K562 (cell line): ENCODE measurements around the gene CREB3L2. TPM values are rescaled to one million over a fixed set of nuclear protein-coding genes. Genes with fewer than 3 reads are reported as not detected.

Experiments
- BMI1 ChIP-seq: fragments of 150-350 bp; IDR thresholded peaks from 2 replicates; pipeline ENCODE4 v1.6.1; 2014; ENCODE audit warnings: low read length
- GATAD2A ChIP-seq: fragments of 450-650 bp; IDR thresholded peaks from 2 replicates; pipeline ENCODE4 v1.6.1; 2017
- HDAC2 ChIP-seq: fragments of 450-650 bp; IDR thresholded peaks from 2 replicates; pipeline ENCODE4 v1.6.1; 2016; ENCODE audit warnings: mild to moderate bottlenecking
- KAT8 ChIP-seq: fragments of 450-650 bp; IDR thresholded peaks from 2 replicates; pipeline ENCODE4 v1.6.1; 2016; ENCODE audit warnings: low read depth, mild to moderate bottlenecking
- LCOR ChIP-seq: sonication (generic); formaldehyde crosslinking; IDR thresholded peaks from 2 replicates; pipeline ENCODE4 v1.8.0; 2022; ENCODE audit warnings: mild to moderate bottlenecking, missing genetic modification reagents
- MYC ChIP-seq, 2 experiments: fragments of 250-450 bp in 1 of 2; sonication (Bioruptor Pico) in 1 of 2; IDR thresholded peaks; 2 replicates each; pipeline versions ENCODE4 v1.5.1 to v1.6.1; 2012 to 2021; ENCODE audit warnings: low read depth in 2 of 2, borderline replicate concordance in 1 of 2, improper control_type of control experiment in 1 of 2, low read length in 1 of 2, mild to moderate bottlenecking in 1 of 2, moderate library complexity in 1 of 2
- NR1H2 ChIP-seq: sonication (generic); formaldehyde crosslinking; IDR thresholded peaks from 2 replicates; pipeline ENCODE4 v1.4.0; 2020; ENCODE audit warnings: mild to moderate bottlenecking, missing genetic modification reagents
- NR4A1 ChIP-seq, 2 experiments: fragments of 250-450 bp in 1 of 2; fragments of 450-650 bp in 1 of 2; sonication (Bioruptor Pico) in 1 of 2; IDR thresholded peaks; 2 replicates each; pipeline versions ENCODE4 v1.4.0 to v1.6.1; 2016 to 2020; ENCODE audit warnings: mild to moderate bottlenecking in 2 of 2, missing compliant biosample characterization in 1 of 2, missing genetic modification characterization in 1 of 2, moderate library complexity in 1 of 2
- PTTG1 ChIP-seq: fragments of 450-650 bp; IDR thresholded peaks from 2 replicates; pipeline ENCODE4 v1.6.1; 2016; ENCODE audit warnings: low read depth, mild to moderate bottlenecking, missing genetic modification characterization, missing compliant biosample characterization
- PYGO2 ChIP-seq: fragments of 450-650 bp; IDR thresholded peaks from 2 replicates; pipeline ENCODE4 v1.6.1; 2016; ENCODE audit warnings: mild to moderate bottlenecking, missing genetic modification characterization, moderate library complexity, missing compliant biosample characterization
- SETDB1 ChIP-seq: IDR thresholded peaks from one replicate; pipeline ENCODE4 v1.6.1; 2012; ENCODE audit warnings: low read length, control low read depth, inconsistent platforms
- SMARCB1 ChIP-seq: IDR thresholded peaks from 2 replicates; pipeline ENCODE4 v1.6.1; 2011; ENCODE audit warnings: improper control_type of control experiment, low read depth; ENCODE audit not compliant: insufficient read length
- TOE1 ChIP-seq, 2 experiments: fragments of 450-650 bp in 1 of 2; sonication (generic) in 1 of 2; formaldehyde crosslinking in 1 of 2; IDR thresholded peaks; 2 replicates each; pipeline versions ENCODE4 v1.7.1 to v1.8.0; 2016 to 2022; ENCODE audit warnings: borderline replicate concordance in 2 of 2, mild to moderate bottlenecking in 2 of 2, antibody characterized with exemption in 1 of 2, inconsistent platforms in 1 of 2, low read depth in 1 of 2, missing genetic modification reagents in 1 of 2, moderate library complexity in 1 of 2
- ZC3H8 ChIP-seq: fragments of 450-650 bp; IDR thresholded peaks from 2 replicates; pipeline ENCODE4 v1.6.1; 2017
- ZNF184 ChIP-seq: sonication (generic); formaldehyde crosslinking; IDR thresholded peaks from 2 replicates; pipeline ENCODE4 v1.5.0; 2020; ENCODE audit warnings: missing genetic modification reagents
- ZNF444 ChIP-seq: fragments of 250-450 bp; sonication (Bioruptor Pico); IDR thresholded peaks from 2 replicates; pipeline ENCODE4 v1.4.0; 2020; ENCODE audit warnings: mild to moderate bottlenecking, moderate library complexity
- ZNF830 ChIP-seq: fragments of 250-450 bp; sonication (Bioruptor Pico); IDR thresholded peaks from 2 replicates; pipeline ENCODE4 v1.5.0; 2021; ENCODE audit warnings: mild to moderate bottlenecking
- polyA plus RNA-seq, 8 experiments: library from polyadenylated mRNA; depleted of rRNA in 4 of 8; stranded (reverse) in 5 of 8; unstranded in 3 of 8; fragments of >200 nt; fragmentation: Nextera tagmentation in 2 of 8; fragmentation: Illumina TruSeq in 1 of 8; extraction: Ambion mirVana in 2 of 8; extraction: Trizol in 1 of 8; gene quantifications; 2 replicates each; pipeline versions ENCODE4 v1.2.1 to v1.2.3, GENCODE V29; 2011 to 2014; ENCODE audit warnings: inconsistent platforms in 1 of 8, missing spikeins in 1 of 8
- total RNA-seq, 7 experiments: library from RNA; depleted of rRNA in 6 of 7; stranded (reverse); fragments of >200 nt in 6 of 7; fragmentation: Illumina TruSeq in 2 of 7; extraction: Trizol in 2 of 7; gene quantifications; 2 replicates each; pipeline versions ENCODE4 v1.2.1 to v1.2.3, GENCODE V29; 2011 to 2021; ENCODE audit warnings: low replicate concordance in 1 of 7
- TF ChIP-seq, protein P1 (sequence below), 2 experiments: fragments of 450-650 bp in 1 of 2; sonication (generic) in 1 of 2; formaldehyde crosslinking in 1 of 2; IDR thresholded peaks in 1 of 2; conservative IDR thresholded peaks in 1 of 2; 2 replicates each; pipeline versions ENCODE4 v1.6.1 to v1.8.1; 2016 to 2023; ENCODE audit warnings: mild to moderate bottlenecking in 2 of 2, moderate library complexity in 2 of 2, inconsistent platforms in 1 of 2, missing genetic modification reagents in 1 of 2
- TF ChIP-seq, protein P2 (sequence below): fragments of 450-650 bp; formaldehyde crosslinking; IDR thresholded peaks from 2 replicates; pipeline ENCODE4 v1.4.0; 2020; ENCODE audit warnings: mild to moderate bottlenecking, mixed read lengths
- TF ChIP-seq, protein P3 (sequence below): sonication (generic); formaldehyde crosslinking; IDR thresholded peaks from 2 replicates; pipeline ENCODE4 v1.5.0; 2020; ENCODE audit warnings: missing genetic modification reagents
- TF ChIP-seq, protein P4 (sequence below): fragments of 450-650 bp; formaldehyde crosslinking; IDR thresholded peaks from 2 replicates; pipeline ENCODE4 v1.4.0; 2022; ENCODE audit warnings: missing genetic modification characterization
- TF ChIP-seq, protein P5 (sequence below): fragments of 450-650 bp; IDR thresholded peaks from 2 replicates; pipeline ENCODE4 v1.7.0; 2016; ENCODE audit warnings: borderline replicate concordance

CREB3L2 gene
- total and polyA plus RNA-seq, 9 of the 15 experiments (the other 6 are each of a cell fraction or from before 2014, with no cell fraction given) = 7.1 to 45.6 (median 15.8) TPM

DNA sequence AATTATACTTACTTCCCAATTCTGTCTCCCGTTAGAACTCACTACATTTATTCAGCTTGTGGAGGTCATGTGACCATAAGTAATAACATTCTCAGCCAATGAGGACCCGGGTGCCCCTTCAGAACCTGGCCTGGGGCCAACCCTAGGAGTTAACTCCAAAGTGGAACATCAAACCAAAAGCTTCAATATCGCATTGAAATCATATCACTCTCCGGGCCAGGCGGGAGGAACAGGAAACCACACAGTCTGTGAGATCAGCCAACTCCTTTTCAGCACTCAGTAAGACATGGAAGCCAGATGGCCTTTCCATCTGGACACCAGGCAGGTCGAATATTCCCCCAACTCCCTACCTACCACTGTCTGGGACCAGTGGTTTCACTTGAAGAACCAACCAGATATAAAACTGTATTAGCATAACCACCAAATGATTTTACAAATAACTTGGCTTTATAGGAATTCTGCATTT lies 5.5 kb downstream of the CREB3L2 start (continued):
- TF ChIP-seq, protein P1, sequence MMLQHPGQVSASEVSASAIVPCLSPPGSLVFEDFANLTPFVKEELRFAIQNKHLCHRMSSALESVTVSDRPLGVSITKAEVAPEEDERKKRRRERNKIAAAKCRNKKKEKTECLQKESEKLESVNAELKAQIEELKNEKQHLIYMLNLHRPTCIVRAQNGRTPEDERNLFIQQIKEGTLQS (IDR thresholded peaks at IDR 0.05) = no peak
- TF ChIP-seq, protein P1 (CRISPR knock-in tag; conservative IDR thresholded peaks at IDR 0.05) = no peak; the same call in 1 of the 2 replicates
- TF ChIP-seq ZNF830 (CRISPR knock-in tag) (0 out of 2 replicates have a peak, but pooled peaks have one; percentile 54), ZNF444 (CRISPR knock-in tag) (no peak), SETDB1 (no peak), SMARCB1 (no peak), KAT8 (no peak), HDAC2 (no peak), BMI1 (no peak), ZNF184 (CRISPR knock-in tag) (no peak), PTTG1 (no peak), NR4A1 (CRISPR knock-in tag; IDR thresholded peaks at IDR 0.05) (no peak), NR4A1 (tag; IDR thresholded peaks at IDR 0.05) (peak; percentile 81), TOE1 (IDR thresholded peaks at IDR 0.05; ENCODE audit: borderline replicate concordance) (peak; percentile 97), TOE1 (CRISPR knock-in tag; IDR thresholded peaks at IDR 0.05; ENCODE audit: borderline replicate concordance, low read depth) (no peak), GATAD2A (no peak), MYC (IDR thresholded peaks at IDR 0.05; ENCODE audit: low read depth, low read length) (peak; percentile 44; the same call in 1 of the 2 replicates), MYC (CRISPR knock-in tag; IDR thresholded peaks at IDR 0.05; ENCODE audit: borderline replicate concordance, low read depth) (no peak), ZC3H8 (no peak), PYGO2 (tag) (no peak), NR1H2 (CRISPR knock-in tag) (no peak), LCOR (CRISPR knock-in tag) (no peak)
- TF ChIP-seq, protein P2, sequence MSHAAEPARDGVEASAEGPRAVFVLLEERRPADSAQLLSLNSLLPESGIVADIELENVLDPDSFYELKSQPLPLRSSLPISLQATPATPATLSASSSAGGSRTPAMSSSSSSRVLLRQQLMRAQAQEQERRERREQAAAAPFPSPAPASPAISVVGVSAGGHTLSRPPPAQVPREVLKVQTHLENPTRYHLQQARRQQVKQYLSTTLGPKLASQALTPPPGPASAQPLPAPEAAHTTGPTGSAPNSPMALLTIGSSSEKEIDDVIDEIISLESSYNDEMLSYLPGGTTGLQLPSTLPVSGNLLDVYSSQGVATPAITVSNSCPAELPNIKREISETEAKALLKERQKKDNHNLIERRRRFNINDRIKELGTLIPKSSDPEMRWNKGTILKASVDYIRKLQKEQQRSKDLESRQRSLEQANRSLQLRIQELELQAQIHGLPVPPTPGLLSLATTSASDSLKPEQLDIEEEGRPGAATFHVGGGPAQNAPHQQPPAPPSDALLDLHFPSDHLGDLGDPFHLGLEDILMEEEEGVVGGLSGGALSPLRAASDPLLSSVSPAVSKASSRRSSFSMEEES (CRISPR knock-in tag) = peak; percentile 98
- TF ChIP-seq, protein P3, sequence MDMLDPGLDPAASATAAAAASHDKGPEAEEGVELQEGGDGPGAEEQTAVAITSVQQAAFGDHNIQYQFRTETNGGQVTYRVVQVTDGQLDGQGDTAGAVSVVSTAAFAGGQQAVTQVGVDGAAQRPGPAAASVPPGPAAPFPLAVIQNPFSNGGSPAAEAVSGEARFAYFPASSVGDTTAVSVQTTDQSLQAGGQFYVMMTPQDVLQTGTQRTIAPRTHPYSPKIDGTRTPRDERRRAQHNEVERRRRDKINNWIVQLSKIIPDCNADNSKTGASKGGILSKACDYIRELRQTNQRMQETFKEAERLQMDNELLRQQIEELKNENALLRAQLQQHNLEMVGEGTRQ (CRISPR knock-in tag) = peak; percentile 84
- TF ChIP-seq, protein P4, sequence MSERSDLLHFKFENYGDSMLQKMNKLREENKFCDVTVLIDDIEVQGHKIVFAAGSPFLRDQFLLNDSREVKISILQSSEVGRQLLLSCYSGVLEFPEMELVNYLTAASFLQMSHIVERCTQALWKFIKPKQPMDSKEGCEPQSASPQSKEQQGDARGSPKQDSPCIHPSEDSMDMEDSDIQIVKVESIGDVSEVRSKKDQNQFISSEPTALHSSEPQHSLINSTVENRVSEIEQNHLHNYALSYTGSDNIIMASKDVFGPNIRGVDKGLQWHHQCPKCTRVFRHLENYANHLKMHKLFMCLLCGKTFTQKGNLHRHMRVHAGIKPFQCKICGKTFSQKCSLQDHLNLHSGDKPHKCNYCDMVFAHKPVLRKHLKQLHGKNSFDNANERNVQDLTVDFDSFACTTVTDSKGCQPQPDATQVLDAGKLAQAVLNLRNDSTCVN = no peak
- TF ChIP-seq, protein P5, sequence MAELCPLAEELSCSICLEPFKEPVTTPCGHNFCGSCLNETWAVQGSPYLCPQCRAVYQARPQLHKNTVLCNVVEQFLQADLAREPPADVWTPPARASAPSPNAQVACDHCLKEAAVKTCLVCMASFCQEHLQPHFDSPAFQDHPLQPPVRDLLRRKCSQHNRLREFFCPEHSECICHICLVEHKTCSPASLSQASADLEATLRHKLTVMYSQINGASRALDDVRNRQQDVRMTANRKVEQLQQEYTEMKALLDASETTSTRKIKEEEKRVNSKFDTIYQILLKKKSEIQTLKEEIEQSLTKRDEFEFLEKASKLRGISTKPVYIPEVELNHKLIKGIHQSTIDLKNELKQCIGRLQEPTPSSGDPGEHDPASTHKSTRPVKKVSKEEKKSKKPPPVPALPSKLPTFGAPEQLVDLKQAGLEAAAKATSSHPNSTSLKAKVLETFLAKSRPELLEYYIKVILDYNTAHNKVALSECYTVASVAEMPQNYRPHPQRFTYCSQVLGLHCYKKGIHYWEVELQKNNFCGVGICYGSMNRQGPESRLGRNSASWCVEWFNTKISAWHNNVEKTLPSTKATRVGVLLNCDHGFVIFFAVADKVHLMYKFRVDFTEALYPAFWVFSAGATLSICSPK = no peak
